Liver (tissue), 9 donors: ENCODE results near the gene THOC5. TPM values are rescaled to one million over a fixed set of nuclear protein-coding genes. Genes with fewer than 3 reads are reported as not detected.

Experiments used
- DNase-seq: peaks from one replicate; pipeline ENCODE4 v3.0.0-alpha.2; 2017; ENCODE audit warnings: low spot score
- H3K27ac ChIP-seq, 2 donors: one replicate each; pipeline ENCODE4 v1.7.0; 2013; ENCODE audit warnings: inconsistent platforms in 2 of 2, low read length in 2 of 2, control low read depth in 1 of 2, low read depth in 1 of 2, mild to moderate bottlenecking in 1 of 2
- H3K27me3 ChIP-seq, 4 donors: one replicate each; pipeline versions ENCODE4 v1.6.1 to v1.7.0; 2013; ENCODE audit warnings: low read length in 3 of 4, inconsistent platforms in 1 of 4, mild to moderate bottlenecking in 1 of 4, moderate library complexity in 1 of 4; ENCODE audit not compliant: control insufficient read depth in 4 of 4, insufficient read depth in 4 of 4
- H3K36me3 ChIP-seq, 4 donors: one replicate each; pipeline versions ENCODE4 v1.6.1 to v1.7.0; 2013; ENCODE audit warnings: low read length in 3 of 4, mild to moderate bottlenecking in 3 of 4, low read depth in 1 of 4, moderate library complexity in 1 of 4; ENCODE audit not compliant: control insufficient read depth in 4 of 4, insufficient read depth in 3 of 4
- H3K4me1 ChIP-seq, 4 donors: one replicate each; pipeline versions ENCODE4 v1.6.1 to v1.7.0; 2013; ENCODE audit warnings: low read length in 3 of 4, mild to moderate bottlenecking in 3 of 4, moderate library complexity in 1 of 4; ENCODE audit not compliant: control insufficient read depth in 4 of 4, insufficient read depth in 4 of 4
- H3K4me3 ChIP-seq, 3 donors: one replicate each; pipeline versions ENCODE4 v1.6.1 to v1.7.0; 2013; ENCODE audit warnings: low read length in 3 of 3, control low read depth in 1 of 3, low read depth in 1 of 3, mild to moderate bottlenecking in 1 of 3
- H3K9ac ChIP-seq, 2 donors: one replicate each; pipeline ENCODE4 v1.7.0; 2013; ENCODE audit warnings: low read length in 2 of 2, mild to moderate bottlenecking in 2 of 2, moderate library complexity in 2 of 2, control low read depth in 1 of 2, low read depth in 1 of 2
- H3K9me3 ChIP-seq, 4 donors: one replicate each; pipeline versions ENCODE4 v1.6.1 to v1.7.0; 2013; ENCODE audit warnings: low read length in 3 of 4; ENCODE audit not compliant: control insufficient read depth in 4 of 4
- ATF3 ChIP-seq: IDR thresholded peaks from 2 replicates; pipeline ENCODE4 v1.6.1; 2016; ENCODE audit warnings: antibody characterized with exemption
- CTCF ChIP-seq: fragments of 150-350 bp; IDR thresholded peaks from 2 replicates; pipeline ENCODE4 v1.5.1; 2017; ENCODE audit warnings: improper control_type of control experiment, low read depth, low read length; ENCODE audit not compliant: missing input control
- EGR1 ChIP-seq, 2 donors: IDR thresholded peaks; 2 replicates each; pipeline ENCODE4 v1.6.1; 2016 to 2018; ENCODE audit warnings: antibody characterized with exemption in 2 of 2, low read depth in 2 of 2
- FOXA1 ChIP-seq: IDR thresholded peaks from 2 replicates; pipeline ENCODE4 v1.6.1; 2016; ENCODE audit warnings: antibody characterized with exemption
- FOXA2 ChIP-seq: IDR thresholded peaks from 2 replicates; pipeline ENCODE4 v1.6.1; 2016; ENCODE audit warnings: antibody characterized with exemption
- GABPA ChIP-seq, 2 donors: IDR thresholded peaks in 1 of 2; conservative IDR thresholded peaks in 1 of 2; 2 replicates each; pipeline ENCODE4 v1.6.1; 2016; ENCODE audit warnings: antibody characterized with exemption in 2 of 2, mild to moderate bottlenecking in 1 of 2, moderate library complexity in 1 of 2
- HNF4A ChIP-seq, 2 donors: conservative IDR thresholded peaks; 2 replicates each; pipeline ENCODE4 v1.6.1; 2016; ENCODE audit warnings: antibody characterized with exemption in 2 of 2, mild to moderate bottlenecking in 2 of 2
- HNF4G ChIP-seq: IDR thresholded peaks from 2 replicates; pipeline ENCODE4 v1.6.1; 2016; ENCODE audit warnings: antibody characterized with exemption
- JUND ChIP-seq, 2 donors: IDR thresholded peaks; 2 replicates each; pipeline ENCODE4 v1.6.1; 2016; ENCODE audit warnings: antibody characterized with exemption in 2 of 2
- MAX ChIP-seq: IDR thresholded peaks from 2 replicates; pipeline ENCODE4 v1.6.1; 2016; ENCODE audit warnings: antibody characterized with exemption
- NR2F2 ChIP-seq: IDR thresholded peaks from 2 replicates; pipeline ENCODE4 v1.6.1; 2016; ENCODE audit warnings: antibody characterized with exemption
- RAD21 ChIP-seq, 2 donors: IDR thresholded peaks; 2 replicates each; pipeline ENCODE4 v1.6.1; 2016; ENCODE audit warnings: antibody characterized with exemption in 2 of 2, mild to moderate bottlenecking in 2 of 2
- REST ChIP-seq: IDR thresholded peaks from 2 replicates; pipeline ENCODE4 v1.6.1; 2016; ENCODE audit warnings: antibody characterized with exemption, mild to moderate bottlenecking
- RXRA ChIP-seq, 2 donors: IDR thresholded peaks; 2 replicates each; pipeline ENCODE4 v1.6.1; 2017 to 2018; ENCODE audit warnings: antibody characterized with exemption in 2 of 2, mild to moderate bottlenecking in 1 of 2
- SP1 ChIP-seq: IDR thresholded peaks from 2 replicates; pipeline ENCODE4 v1.6.1; 2018; ENCODE audit warnings: antibody characterized with exemption, mild to moderate bottlenecking
- TAF1 ChIP-seq: conservative IDR thresholded peaks from 2 replicates; pipeline ENCODE4 v1.6.1; 2016; ENCODE audit warnings: antibody characterized with exemption, mild to moderate bottlenecking
- YY1 ChIP-seq: IDR thresholded peaks from 2 replicates; pipeline ENCODE4 v1.6.1; 2016; ENCODE audit warnings: antibody characterized with exemption, mild to moderate bottlenecking
- ZBTB33 ChIP-seq: IDR thresholded peaks from 2 replicates; pipeline ENCODE4 v1.6.1; 2016; ENCODE audit warnings: antibody characterized with exemption
- WGBS: extraction: QIAGEN DNeasy Blood & Tissue Kit; methylation state at CpG from one replicate; pipeline ENCODE4 v1.1.7; 2013; 5-methylcytosine and 5-hydroxymethylcytosine counted together
- polyA plus RNA-seq, 2 donors: library from polyadenylated mRNA; stranded (reverse) in 1 of 2; unstranded in 1 of 2; fragments of 200-250 nt in 1 of 2; fragments of >200 nt in 1 of 2; fragmentation: Nextera tagmentation in 1 of 2; extraction: Ambion mirVana in 1 of 2; gene quantifications; one replicate each; pipeline versions ENCODE4 v1.2.1 to v1.2.3, GENCODE V29; 2013 to 2015
- total RNA-seq, 2 donors: library from RNA; depleted of rRNA; stranded (reverse); fragments of >200 nt; gene quantifications; one replicate each; pipeline ENCODE4 v1.2.3, GENCODE V29; 2014
- donor health status: healthy.
- donor health status: healthy.
- donor health status: healthy.
- donor health status: healthy.
- donor health status: healthy.

The THOC5 gene
- total and polyA plus RNA-seq, 4 donors, result 7.4 to 25.1 (median 14.5) TPM

GRCh38 chr22:29574762-29575450 lies 21.3 kb upstream of the THOC5 start:
- TF ChIP-seq FOXA1 (no peak), TAF1 (peak; percentile 56), GABPA (IDR thresholded peaks at IDR 0.05 in 1 of 2, conservative IDR thresholded peaks at IDR 0.05 in 1 of 2) (no peak), SP1 (peak; percentile 90), JUND (IDR thresholded peaks at IDR 0.05) (no peak), CTCF (no peak), REST (peak; percentile 69), MAX (no peak), RXRA (IDR thresholded peaks at IDR 0.05) (peak; percentile 68 to 77), HNF4A (conservative IDR thresholded peaks at IDR 0.05) (peak; percentile 36 to 57), FOXA2 (no peak), HNF4G (no peak), ATF3 (no peak), ZBTB33 (peak; percentile 93), EGR1 (IDR thresholded peaks at IDR 0.05; ENCODE audit: low read depth in 2 of 2) (no peak), YY1 (peak; percentile 29), RAD21 (IDR thresholded peaks at IDR 0.05) (no peak), NR2F2 (no peak)
- DNase-seq, result no peak
- Histone ChIP-seq H3K27me3 (no peaks in the 10 kb centered on the region), H3K4me3 (peak overlapping the region in 2 of 3 donors; percentile 33 to 49), H3K4me1 (peaks cover 9 to 48% (median 33%) of the 10 kb centered on the region in 4 donors), H3K27ac (peak overlapping the region; percentile 74 to 96), H3K9me3 (no peaks in the 10 kb centered on the region), H3K36me3 (peaks cover 0 to 5% (median 1%) of the 10 kb centered on the region in 4 donors), H3K9ac (peak overlapping the region in 1 of 2 donors; percentile 43)
- WGBS, result 38% methylated on average over 7 of the region's 7 CpGs
